IMR-90 (cell line): ENCODE data around the gene ZNF660. TPM values are rescaled to one million over a fixed set of nuclear protein-coding genes. Genes with fewer than 3 reads are reported as not detected.

ENCODE experiments used
- ATAC-seq: fragments of 200-7000 bp; cut with Tn5 transposase; 2 replicates; pipeline ENCODE4 v1.9.1; 2020; ENCODE audit warnings: low read depth, mild to moderate bottlenecking, moderate library complexity
- BruUV-seq: library from RNA; stranded (reverse); fragments of 400-500 nt; replicated peaks from 2 replicates; lab custom pipeline; 2021; lab: Mats Ljungman, UMichigan
- CTCF ChIA-PET: fragments of 300-600 bp; formaldehyde crosslinking; extraction: SDS; loops from one replicate; lab custom pipeline; 2021; ENCODE audit warnings: antibody characterized with exemption; lab: Yijun Ruan, JAX
- POLR2A ChIA-PET: fragments of 300-600 bp; sonication (Branson Sonifier 250); formaldehyde crosslinking; loops from one replicate; lab custom pipeline; 2022; ENCODE audit warnings: antibody characterized with exemption; ENCODE audit not compliant: unreplicated experiment; lab: Charles Lee
- DNase-seq: peaks from one replicate; pipeline ENCODE4 v3.0.0; 2013
- H2AFZ ChIP-seq: replicated peaks from 2 replicates; pipeline ENCODE3; 2013; ENCODE audit warnings: low read length, mild to moderate bottlenecking; ENCODE audit not compliant: poor library complexity
- H2AK5ac ChIP-seq: 2 replicates; pipeline ENCODE4 v1.6.1; 2013; ENCODE audit warnings: low read depth, low read length, inconsistent platforms
- H2AK9ac ChIP-seq: replicated peaks from 2 replicates; pipeline ENCODE3; 2013; ENCODE audit warnings: mild to moderate bottlenecking, low read depth, low read length, moderate library complexity; ENCODE audit not compliant: poor library complexity
- H2BK120ac ChIP-seq: 2 replicates; pipeline ENCODE4 v1.6.1; 2013; ENCODE audit warnings: low read depth, low read length, inconsistent platforms
- H2BK15ac ChIP-seq: 3 replicates; pipeline ENCODE4 v1.6.1; 2013; ENCODE audit warnings: low read depth, low read length, inconsistent platforms
- H2BK20ac ChIP-seq: 2 replicates; pipeline ENCODE4 v1.6.1; 2013; ENCODE audit warnings: low read depth, mild to moderate bottlenecking, inconsistent platforms, low read length, moderate library complexity
- H2BK5ac ChIP-seq: 2 replicates; pipeline ENCODE4 v1.6.1; 2013; ENCODE audit warnings: mild to moderate bottlenecking, low read depth, low read length, inconsistent platforms; ENCODE audit not compliant: poor library complexity, severe bottlenecking
- H3K14ac ChIP-seq: replicated peaks from 2 replicates; pipeline ENCODE4 v1.6.1; 2013; ENCODE audit warnings: low read depth, low read length, inconsistent platforms
- H3K18ac ChIP-seq: 2 replicates; pipeline ENCODE4 v1.6.1; 2013; ENCODE audit warnings: low read depth, low read length, control low read depth
- H3K23ac ChIP-seq: 2 replicates; pipeline ENCODE4 v1.6.1; 2013; ENCODE audit warnings: low read depth, low read length, inconsistent platforms
- H3K27ac ChIP-seq: 2 replicates; pipeline ENCODE4 v1.5.1; 2013; ENCODE audit warnings: mild to moderate bottlenecking, control low read depth, low read length; ENCODE audit not compliant: insufficient read depth
- H3K27me3 ChIP-seq: 2 replicates; pipeline ENCODE4 v1.6.1; 2013; ENCODE audit warnings: low read length; ENCODE audit not compliant: control insufficient read depth, insufficient read depth
- H3K36me3 ChIP-seq: 2 replicates; pipeline ENCODE4 v1.6.1; 2013; ENCODE audit warnings: low read length, mixed read lengths; ENCODE audit not compliant: control insufficient read depth, insufficient read depth
- H3K4ac ChIP-seq: 2 replicates; pipeline ENCODE4 v1.6.1; 2013; ENCODE audit warnings: low read depth, low read length, inconsistent platforms
- H3K4me1 ChIP-seq: 2 replicates; pipeline ENCODE4 v1.6.1; 2013; ENCODE audit warnings: low read length, mixed read lengths; ENCODE audit not compliant: control insufficient read depth, insufficient read depth
- H3K4me2 ChIP-seq: 2 replicates; pipeline ENCODE4 v1.6.1; 2013; ENCODE audit warnings: low read depth, mild to moderate bottlenecking, control low read depth, low read length, moderate library complexity
- H3K4me3 ChIP-seq: 2 replicates; pipeline ENCODE4 v1.5.1; 2013; ENCODE audit warnings: low read depth, mild to moderate bottlenecking, control low read depth, low read length, moderate library complexity; ENCODE audit not compliant: insufficient read depth
- H3K56ac ChIP-seq: 2 replicates; pipeline ENCODE4 v1.6.1; 2013; ENCODE audit warnings: low read length, inconsistent platforms; ENCODE audit not compliant: insufficient read depth; ENCODE audit errors: extremely low read depth
- H3K79me1 ChIP-seq, 2 experiments: 2 replicates each; pipeline ENCODE4 v1.6.1; 2013; ENCODE audit warnings: low read length in 2 of 2, inconsistent platforms in 1 of 2, low read depth in 1 of 2
- H3K9ac ChIP-seq: 2 replicates; pipeline ENCODE4 v1.6.1; 2013; ENCODE audit warnings: low read depth, low read length, control low read depth
- H3K9me1 ChIP-seq: 2 replicates; pipeline ENCODE4 v1.6.1; 2013; ENCODE audit warnings: low read length, inconsistent platforms; ENCODE audit not compliant: insufficient read depth
- H3K9me3 ChIP-seq: 2 replicates; pipeline ENCODE4 v1.6.1; 2013; ENCODE audit warnings: low read length; ENCODE audit not compliant: control insufficient read depth, insufficient read depth
- H4K20me1 ChIP-seq: 2 replicates; pipeline ENCODE4 v1.6.1; 2013; ENCODE audit warnings: low read length, inconsistent platforms; ENCODE audit not compliant: insufficient read depth
- H4K5ac ChIP-seq: 2 replicates; pipeline ENCODE4 v1.6.1; 2013; ENCODE audit warnings: mild to moderate bottlenecking, low read depth, low read length, control low read depth
- H4K8ac ChIP-seq, 2 experiments: 2 replicates each; pipeline ENCODE4 v1.6.1; 2013; ENCODE audit warnings: low read depth in 2 of 2, low read length in 2 of 2, control low read depth in 1 of 2, inconsistent platforms in 1 of 2
- H4K91ac ChIP-seq: 2 replicates; pipeline ENCODE4 v1.6.1; 2013; ENCODE audit warnings: low read depth, low read length, inconsistent platforms; ENCODE audit not compliant: insufficient read depth
- ELK1 ChIP-seq: fragments of 150-350 bp; IDR thresholded peaks from 2 replicates; pipeline ENCODE4 v1.6.1; 2016; ENCODE audit warnings: low read depth, mild to moderate bottlenecking, low read length, moderate library complexity, borderline replicate concordance
- MAFK ChIP-seq: IDR thresholded peaks from 2 replicates; pipeline ENCODE4 v1.6.1; 2012; ENCODE audit warnings: low read depth, low read length, improper control_type of control experiment
- POLR2A ChIP-seq: IDR thresholded peaks from 2 replicates; pipeline ENCODE4 v1.6.1; 2012; ENCODE audit warnings: mild to moderate bottlenecking, low read depth, low read length
- RAD21 ChIP-seq: IDR thresholded peaks from 2 replicates; pipeline ENCODE4 v1.6.1; 2012; ENCODE audit warnings: low read length, improper control_type of control experiment
- WGBS, 2 experiments: methylation state at CpG; one replicate each; pipeline versions ENCODE4 v1.1.5 to v1.1.7; 2013; ENCODE audit warnings: missing lambda C conversion rate in 2 of 2; ENCODE audit not compliant: insufficient read length in 1 of 2; ENCODE audit errors: extremely low coverage in 2 of 2; 5-methylcytosine and 5-hydroxymethylcytosine counted together
- dilution Hi-C: fragments of 300-500 bp; cut with HindIII; formaldehyde crosslinking; loops from one replicate; pipeline ENCODE4 v1.14.3; 2018; ENCODE audit warnings: low sequenced_read_pairs; ENCODE audit not compliant: unreplicated experiment
- in situ Hi-C: fragments of 300-500 bp; cut with MboI; formaldehyde crosslinking; loops from 3 replicates; pipeline ENCODE4 v1.14.3; 2019; ENCODE audit warnings: low sequenced_read_pairs, inconsistent platforms, mixed read lengths
- intact Hi-C: fragments of 100-400 bp; cut with micrococcal nuclease; formaldehyde crosslinking; loops from 2 replicates; pipeline ENCODE4 v1.10.0; 2022
- polyA plus RNA-seq, 3 experiments: library from polyadenylated mRNA; depleted of rRNA; stranded (reverse); fragments of >200 nt; gene quantifications; 2 replicates each; pipeline ENCODE4 v1.2.3, GENCODE V29; 2012; ENCODE audit warnings: low replicate concordance in 1 of 3
- total RNA-seq: library from RNA; depleted of rRNA; stranded (reverse); fragments of >200 nt; gene quantifications from 2 replicates; pipeline ENCODE4 v1.2.3, GENCODE V29; 2012

Gene ZNF660
- total and polyA plus RNA-seq, 2 of the 4 experiments (the other 2 are of a cell fraction), result 0.70 to 1.3 TPM

DNA sequence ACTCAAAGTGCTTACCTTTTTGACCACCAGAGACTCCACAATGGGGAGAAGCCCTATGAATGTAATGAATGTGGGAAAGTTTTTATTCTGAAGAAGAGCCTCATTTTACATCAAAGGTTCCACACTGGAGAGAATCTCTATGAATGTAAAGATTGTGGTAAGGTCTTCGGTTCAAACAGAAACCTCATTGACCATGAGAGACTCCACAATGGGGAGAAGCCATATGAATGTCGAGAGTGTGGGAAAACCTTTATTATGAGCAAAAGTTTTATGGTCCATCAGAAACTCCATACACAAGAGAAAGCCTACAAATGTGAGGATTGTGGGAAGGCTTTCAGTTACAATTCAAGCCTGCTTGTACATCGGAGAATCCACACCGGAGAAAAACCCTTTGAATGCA lies 58.3 kb downstream of the ZNF660 start:
- Histone ChIP-seq H2AK5ac (no peak overlapping the region), H3K36me3 (peaks cover 36% of the 10 kb centered on the region)
- in situ Hi-C loops, result loop anchor here (25.0 kb wide), 1 partner anchor 306 kb away; the partner anchor contains the start of gene TCAIM

More for the DNA sequence above, 58.3 kb downstream of the ZNF660 start:
- dilution Hi-C loops (no loop called here), intact Hi-C loops (loop anchor here (10.0 kb wide), 1 partner anchor 272 kb away; no protein-coding TSS in a partner anchor)
- Histone ChIP-seq H2BK120ac (no peak overlapping the region), H3K79me1 (peaks cover 14 to 33% of the 10 kb centered on the region in 2 experiments; a peak in 2 of 4 replicates), H3K56ac (no peak overlapping the region), H3K9me3 (peaks cover 38% of the 10 kb centered on the region), H3K18ac (no peak overlapping the region), H3K4me1 (no peaks in the 10 kb centered on the region), H3K9ac (no peak overlapping the region), H3K4me2 (no peak overlapping the region), H4K20me1 (no peaks in the 10 kb centered on the region), H3K27ac (no peak overlapping the region), H4K5ac (no peak overlapping the region), H3K4ac (no peak overlapping the region), H2AFZ (no peak overlapping the region), H2BK5ac (no peak overlapping the region), H3K23ac (no peak overlapping the region), H3K4me3 (no peak overlapping the region), H2BK20ac (no peak overlapping the region), H3K27me3 (no peaks in the 10 kb centered on the region), H2AK9ac (no peak overlapping the region), H4K91ac (no peak overlapping the region), H3K14ac (no peak overlapping the region), H3K9me1 (no peaks in the 10 kb centered on the region), H4K8ac (no peak overlapping the region), H2BK15ac (no peak overlapping the region)
- TSS peak; percentile 24 for BruUV-seq
- ChIA-PET CTCF (no interaction called here), POLR2A (no interaction called here)
- no peak for TF ChIP-seq ELK1
- TF ChIP-seq MAFK, result no peak
- no peak for TF ChIP-seq RAD21
- no peak for TF ChIP-seq POLR2A
- WGBS, 2 experiments, result no CpG with 5 or more reads among the region's 4 CpGs
- no peak for ATAC-seq
- no peak for DNase-seq
